Astrocyte (in vitro differentiated cells and primary cell): ENCODE measurements around the gene MAST3. TPM values are rescaled to one million over a fixed set of nuclear protein-coding genes. Genes with fewer than 3 reads are reported as not detected.

Experiments
- DNase-seq: peaks from one replicate; pipeline ENCODE4 v3.0.0-alpha.2; 2010; ENCODE audit warnings: low read depth
- FAIRE-seq: peaks from 2 replicates; lab custom pipeline; 2011; peaks lifted over from hg19 to GRCh38; lab: Jason Lieb, UNC
- H2AFZ ChIP-seq: 2 replicates; pipeline ENCODE4 v1.6.0; 2012; ENCODE audit warnings: low read depth, low read length, inconsistent platforms
- H3K27ac ChIP-seq: 2 replicates; pipeline ENCODE4 v1.5.1; 2011; ENCODE audit warnings: low read depth, low read length, inconsistent platforms
- H3K27me3 ChIP-seq: 2 replicates; pipeline ENCODE4 v1.6.0; 2011; ENCODE audit warnings: low read length, inconsistent platforms; ENCODE audit not compliant: insufficient read depth
- H3K36me3 ChIP-seq: 2 replicates; pipeline ENCODE4 v1.5.1; 2011; ENCODE audit warnings: low read length, inconsistent platforms; ENCODE audit not compliant: insufficient read depth
- H3K4me1 ChIP-seq: 2 replicates; pipeline ENCODE4 v1.5.1; 2011; ENCODE audit warnings: low read length, inconsistent platforms; ENCODE audit not compliant: insufficient read depth
- H3K4me2 ChIP-seq: 2 replicates; pipeline ENCODE4 v1.6.0; 2012; ENCODE audit warnings: low read length, inconsistent platforms
- H3K4me3 ChIP-seq: 2 replicates; pipeline ENCODE4 v1.5.1; 2011; ENCODE audit warnings: low read depth, mild to moderate bottlenecking, low read length, inconsistent platforms; ENCODE audit not compliant: insufficient read depth
- H3K79me2 ChIP-seq: 2 replicates; pipeline ENCODE4 v1.6.0; 2012; ENCODE audit warnings: mild to moderate bottlenecking, low read length, inconsistent platforms; ENCODE audit not compliant: insufficient read depth
- H3K9ac ChIP-seq: 2 replicates; pipeline ENCODE4 v1.6.0; 2012; ENCODE audit warnings: mild to moderate bottlenecking, low read length, inconsistent platforms
- H3K9me3 ChIP-seq: 2 replicates; pipeline ENCODE4 v1.5.1; 2012; ENCODE audit warnings: low read depth, mild to moderate bottlenecking, low read length, inconsistent platforms; ENCODE audit not compliant: insufficient read depth
- H4K20me1 ChIP-seq: 2 replicates; pipeline ENCODE4 v1.6.0; 2012; ENCODE audit warnings: low read length, inconsistent platforms; ENCODE audit not compliant: insufficient read depth
- H3K27ac Mint-ChIP-seq: one replicate; pipeline ENCODE4 v1.8.0; 2021; ENCODE audit warnings: mild to moderate bottlenecking, mixed read lengths; ENCODE audit not compliant: unreplicated experiment
- H3K27me3 Mint-ChIP-seq: one replicate; pipeline ENCODE4 v1.8.0; 2021; ENCODE audit warnings: low read depth, mixed read lengths; ENCODE audit not compliant: unreplicated experiment
- H3K36me3 Mint-ChIP-seq: one replicate; pipeline ENCODE4 v1.8.0; 2021; ENCODE audit warnings: low read depth, mixed read lengths; ENCODE audit not compliant: unreplicated experiment
- H3K4me1 Mint-ChIP-seq: one replicate; pipeline ENCODE4 v1.8.0; 2021; ENCODE audit warnings: low read depth, mixed read lengths; ENCODE audit not compliant: unreplicated experiment
- H3K4me3 Mint-ChIP-seq: one replicate; pipeline ENCODE4 v1.8.0; 2021; ENCODE audit warnings: mild to moderate bottlenecking, moderate library complexity, mixed read lengths; ENCODE audit not compliant: unreplicated experiment
- H3K9me3 Mint-ChIP-seq: one replicate; pipeline ENCODE4 v1.8.0; 2021; ENCODE audit warnings: mild to moderate bottlenecking, mixed read lengths; ENCODE audit not compliant: unreplicated experiment
- EZH2 ChIP-seq: IDR thresholded peaks from 2 replicates; pipeline ENCODE4 v1.6.1; 2012; ENCODE audit warnings: mild to moderate bottlenecking, low read length, inconsistent platforms; ENCODE audit not compliant: insufficient read depth
- total RNA-seq: library from RNA; stranded (reverse); gene quantifications from 2 replicates; pipeline ENCODE4 v1.2.1, GENCODE V29; 2021
- TF ChIP-seq, protein P1 (sequence below): IDR thresholded peaks from 2 replicates; pipeline ENCODE4 v1.5.1; 2011; ENCODE audit warnings: low read depth, mild to moderate bottlenecking, inconsistent platforms, low read length, moderate library complexity; ENCODE audit not compliant: insufficient read depth

The MAST3 gene
- total RNA-seq, 1 donor from 2014 or later = 5.5 TPM

DNA sequence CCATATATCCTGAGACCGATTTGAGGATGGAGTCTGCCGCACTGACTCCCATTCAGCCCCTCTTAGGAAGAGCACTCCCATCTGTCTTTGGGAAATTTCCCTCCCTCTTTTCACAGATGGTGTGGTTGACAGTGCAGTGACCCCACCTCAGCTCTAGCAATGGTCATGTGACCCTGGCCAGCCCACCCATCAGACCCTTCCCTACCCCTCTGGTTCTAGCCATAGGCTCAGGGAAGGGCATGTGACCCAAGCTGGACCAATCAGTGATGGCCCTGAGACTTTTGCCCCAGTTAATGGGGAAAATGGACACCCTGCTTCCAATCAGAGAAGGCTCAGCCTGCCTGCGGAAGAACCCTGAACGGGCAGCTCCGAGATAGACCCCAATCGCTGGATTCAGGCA lies 37.1 kb upstream of the MAST3 start:
- H4K20me1 ChIP-seq = no peaks in the 10 kb centered on the region
- H3K27me3 ChIP-seq = no peaks in the 10 kb centered on the region
- no peak for DNase-seq
- H3K9me3 ChIP-seq = peaks cover 3% of the 10 kb centered on the region
- H3K36me3 ChIP-seq = no peaks in the 10 kb centered on the region
- TF ChIP-seq, protein P1, sequence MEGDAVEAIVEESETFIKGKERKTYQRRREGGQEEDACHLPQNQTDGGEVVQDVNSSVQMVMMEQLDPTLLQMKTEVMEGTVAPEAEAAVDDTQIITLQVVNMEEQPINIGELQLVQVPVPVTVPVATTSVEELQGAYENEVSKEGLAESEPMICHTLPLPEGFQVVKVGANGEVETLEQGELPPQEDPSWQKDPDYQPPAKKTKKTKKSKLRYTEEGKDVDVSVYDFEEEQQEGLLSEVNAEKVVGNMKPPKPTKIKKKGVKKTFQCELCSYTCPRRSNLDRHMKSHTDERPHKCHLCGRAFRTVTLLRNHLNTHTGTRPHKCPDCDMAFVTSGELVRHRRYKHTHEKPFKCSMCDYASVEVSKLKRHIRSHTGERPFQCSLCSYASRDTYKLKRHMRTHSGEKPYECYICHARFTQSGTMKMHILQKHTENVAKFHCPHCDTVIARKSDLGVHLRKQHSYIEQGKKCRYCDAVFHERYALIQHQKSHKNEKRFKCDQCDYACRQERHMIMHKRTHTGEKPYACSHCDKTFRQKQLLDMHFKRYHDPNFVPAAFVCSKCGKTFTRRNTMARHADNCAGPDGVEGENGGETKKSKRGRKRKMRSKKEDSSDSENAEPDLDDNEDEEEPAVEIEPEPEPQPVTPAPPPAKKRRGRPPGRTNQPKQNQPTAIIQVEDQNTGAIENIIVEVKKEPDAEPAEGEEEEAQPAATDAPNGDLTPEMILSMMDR = no peak
- no peak for TF ChIP-seq EZH2
- no peaks in the 10 kb centered on the region for H3K4me1 ChIP-seq
- no peaks in the 10 kb centered on the region for H3K36me3 Mint-ChIP-seq
- no peaks in the 10 kb centered on the region for H3K79me2 ChIP-seq
- no peaks in the 10 kb centered on the region for H3K4me1 Mint-ChIP-seq
- no peak overlapping the region for H3K27ac Mint-ChIP-seq
- H3K9me3 Mint-ChIP-seq = no peaks in the 10 kb centered on the region
- H3K4me3 ChIP-seq = no peak overlapping the region
- H3K4me3 Mint-ChIP-seq = no peak overlapping the region
- H3K27me3 Mint-ChIP-seq = peaks cover 25% of the 10 kb centered on the region
- H3K27ac ChIP-seq = no peak overlapping the region
- no peak overlapping the region for H3K9ac ChIP-seq
- H3K4me2 ChIP-seq = no peak overlapping the region
- FAIRE-seq = no peak
- no peak overlapping the region for H2AFZ ChIP-seq

- Mint-ChIP-seq H3K36me3 (no peaks in the 10 kb centered on the region), H3K9me3 (no peaks in the 10 kb centered on the region), H3K27me3 (peaks cover 25% of the 10 kb centered on the region), H3K27ac (no peak overlapping the region), H3K4me1 (no peaks in the 10 kb centered on the region), H3K4me3 (no peak overlapping the region)
- Histone ChIP-seq H3K4me3 (no peak overlapping the region), H3K36me3 (no peaks in the 10 kb centered on the region), H3K9me3 (peaks cover 3% of the 10 kb centered on the region), H3K79me2 (no peaks in the 10 kb centered on the region), H3K27ac (no peak overlapping the region), H3K4me2 (no peak overlapping the region), H3K9ac (no peak overlapping the region), H3K4me1 (no peaks in the 10 kb centered on the region), H4K20me1 (no peaks in the 10 kb centered on the region), H2AFZ (no peak overlapping the region), H3K27me3 (no peaks in the 10 kb centered on the region)
- no peak for DNase-seq
- no peak for FAIRE-seq
- TF ChIP-seq, protein P1 = no peak
Observed at GRCh38 chr19:18062028-18062427, 35.5 kb upstream of the MAST3 start.

- H3K4me1 ChIP-seq = no peaks in the 10 kb centered on the region
- H3K9me3 ChIP-seq = peaks cover 3% of the 10 kb centered on the region
- no peak for DNase-seq
- Mint-ChIP-seq H3K27ac (no peak overlapping the region), H3K27me3 (peaks cover 26% of the 10 kb centered on the region), H3K36me3 (no peaks in the 10 kb centered on the region), H3K4me1 (no peaks in the 10 kb centered on the region), H3K9me3 (no peaks in the 10 kb centered on the region), H3K4me3 (no peak overlapping the region)
- H3K79me2 ChIP-seq = no peaks in the 10 kb centered on the region
- H3K9ac ChIP-seq = no peak overlapping the region
- no peak overlapping the region for H3K4me2 ChIP-seq
- no peaks in the 10 kb centered on the region for H3K27me3 ChIP-seq
- H4K20me1 ChIP-seq = no peaks in the 10 kb centered on the region
- FAIRE-seq = no peak
- no peak overlapping the region for H3K4me3 ChIP-seq
- TF ChIP-seq EZH2 = no peak
- TF ChIP-seq, protein P1 = no peak
- no peak overlapping the region for H2AFZ ChIP-seq
- H3K36me3 ChIP-seq = no peaks in the 10 kb centered on the region
- H3K27ac ChIP-seq = no peak overlapping the region
Observed at GRCh38 chr19:18063463-18063862, 34.1 kb upstream of the MAST3 start.
